Measurements from ENCODE around the gene TRANK1.
A peak's percentile ranks its signal among the peaks of the same experiment; 100 is the strongest.

TRANK1 gene

GRCh38 chr3:36833160-36833814 is 111.6 kb downstream of the TRANK1 start:
- no peak for DNase-seq

- DNase-seq, result no peak
Observed at GRCh38 chr3:36832406-36832805, 112.4 kb downstream of the TRANK1 start.

GRCh38 chr3:36827133-36827532 is 117.7 kb downstream of the TRANK1 start:
- DNase-seq, result no peak

GRCh38 chr3:36826240-36826639 is 118.6 kb downstream of the TRANK1 start:
- no peak for DNase-seq

- DNase-seq, result no peak
Observed at GRCh38 chr3:36824443-36824842, 120.4 kb downstream of the TRANK1 start.

GRCh38 chr3:36823806-36824205 is 121.0 kb downstream of the TRANK1 start:
- no peak for DNase-seq

- DNase-seq, result no peak
Observed at GRCh38 chr3:36820083-36820482, 124.8 kb downstream of the TRANK1 start.

GRCh38 chr3:36817806-36818533 is 126.9 kb downstream of the TRANK1 start:
- no peak for DNase-seq

GRCh38 chr3:36815375-36815774 is 129.5 kb downstream of the TRANK1 start:
- DNase-seq, result no peak

GRCh38 chr3:36814776-36815175 is 130.1 kb downstream of the TRANK1 start:
- DNase-seq, result no peak

- no peak for DNase-seq
Observed at GRCh38 chr3:36814066-36814717, 130.7 kb downstream of the TRANK1 start.

GRCh38 chr3:36813305-36813704 is 131.5 kb downstream of the TRANK1 start:
- no peak for DNase-seq

- DNase-seq, result no peak
Observed at GRCh38 chr3:36812240-36812639, 132.6 kb downstream of the TRANK1 start.

- DNase-seq, result no peak
Observed at GRCh38 chr3:36811768-36812167, 133.1 kb downstream of the TRANK1 start.

- no peak for DNase-seq
Observed at GRCh38 chr3:36804295-36805055, 140.4 kb downstream of the TRANK1 start.

GRCh38 chr3:36803091-36803791 is 141.6 kb downstream of the TRANK1 start:
- DNase-seq, result no peak

GRCh38 chr3:36800533-36801116 is 144.2 kb downstream of the TRANK1 start:
- DNase-seq, result no peak

GRCh38 chr3:36796881-36797280 is 148.0 kb downstream of the TRANK1 start:
- DNase-seq, result no peak

GRCh38 chr3:36796161-36796560 is 148.7 kb downstream of the TRANK1 start:
- DNase-seq, result no peak

- no peak for DNase-seq
Observed at GRCh38 chr3:36795622-36796021, 149.2 kb downstream of the TRANK1 start.

GRCh38 chr3:36792342-36792741 is 152.5 kb downstream of the TRANK1 start:
- DNase-seq, result peak; percentile 26

GRCh38 chr3:36790765-36791164 is 154.1 kb downstream of the TRANK1 start:
- no peak for DNase-seq
